Upper lobe of left lung (tissue), 4 donors: ENCODE data around the gene SMKR1.

Source experiments
- CTCF ChIP-seq, 6 experiments: fragments of 450-650 bp in 4 of 6; fragments of 200-600 bp in 2 of 6; sonication (generic) in 2 of 6; IDR thresholded peaks; one replicate each; pipeline ENCODE4 v1.5.1; 2016 to 2019; ENCODE audit warnings: antibody characterized with exemption in 6 of 6
- POLR2AphosphoS5 ChIP-seq, 2 donors: sonication (generic); formaldehyde crosslinking; IDR thresholded peaks; one replicate each; pipeline ENCODE4 v1.5.1; 2017; ENCODE audit warnings: antibody characterized with exemption in 2 of 2

DNA sequence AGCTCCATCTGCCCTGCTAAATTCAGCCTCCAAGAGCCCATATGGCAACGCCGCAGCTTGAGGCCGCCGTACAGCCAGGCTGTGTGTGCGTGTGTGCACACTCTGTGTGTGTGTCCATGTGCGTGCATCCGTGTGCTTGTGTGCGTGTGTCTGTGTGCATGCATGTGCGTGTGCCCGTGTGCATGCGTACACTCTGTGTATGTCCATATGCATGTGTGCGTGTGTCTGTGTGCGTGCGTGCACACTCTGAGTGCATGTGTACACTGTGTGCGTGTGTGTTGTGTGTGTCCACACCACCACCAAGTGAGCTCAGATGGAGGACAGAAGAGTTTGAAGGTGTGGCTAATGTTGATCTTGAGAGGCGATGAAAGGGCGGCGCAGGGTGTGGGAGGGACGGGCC lies 30.0 kb downstream of the SMKR1 start:
- TF ChIP-seq CTCF (IDR thresholded peaks at IDR 0.05) (no peak), POLR2AphosphoS5 (IDR thresholded peaks at IDR 0.05) (no peak)
